DMS153 treated with DMSO at 0.1 percent for 48 hours (cell line): ENCODE data around the gene CACNA1D.

ENCODE experiments used
- DNase-seq: peaks from one replicate; lab custom pipeline; 2025; ENCODE audit not compliant: unreplicated experiment; lab: John Stamatoyannopoulos, UW

CACNA1D gene

DNA sequence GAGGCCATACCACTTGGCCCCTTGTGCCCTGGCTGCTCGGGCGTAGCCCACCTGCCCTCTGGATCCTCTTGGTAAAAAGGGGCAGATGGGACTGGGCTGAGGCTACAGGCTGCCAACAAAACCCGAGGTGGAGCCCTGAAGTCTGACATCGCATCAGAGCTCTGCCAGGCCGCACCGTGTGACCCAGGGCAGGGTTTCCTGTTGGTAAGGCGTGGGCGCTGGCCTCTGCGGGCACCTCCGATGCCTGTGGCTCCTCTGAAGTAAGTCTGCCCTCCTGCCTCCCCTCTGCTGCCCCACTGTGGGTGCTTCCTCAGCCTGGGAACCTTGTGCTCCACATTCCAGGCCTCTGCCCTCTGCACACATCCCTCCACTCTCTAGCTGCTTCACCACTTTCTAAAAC, 342.9 kb downstream of the CACNA1D start:
- no peak for DNase-seq

DNA sequence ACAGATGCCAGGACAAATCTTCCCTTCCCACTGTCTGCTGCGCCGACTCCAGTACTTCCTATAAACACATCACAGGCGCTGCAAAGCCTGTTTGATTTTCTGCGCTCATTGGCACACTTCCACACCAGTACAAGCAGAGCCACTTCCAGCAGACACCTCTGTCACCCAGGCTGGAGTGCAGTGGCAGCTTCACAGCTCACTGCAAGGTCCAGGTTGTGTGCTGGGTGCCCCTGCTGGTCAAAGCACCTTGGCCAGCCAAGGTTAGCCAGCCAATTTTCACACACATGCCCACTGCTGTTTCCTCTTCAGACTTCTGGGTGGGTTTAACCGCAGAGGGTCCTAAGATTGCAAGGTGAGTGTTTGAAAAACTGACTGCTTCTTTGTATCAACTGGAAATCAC, 346.9 kb downstream of the CACNA1D start:
- no peak for DNase-seq

DNA sequence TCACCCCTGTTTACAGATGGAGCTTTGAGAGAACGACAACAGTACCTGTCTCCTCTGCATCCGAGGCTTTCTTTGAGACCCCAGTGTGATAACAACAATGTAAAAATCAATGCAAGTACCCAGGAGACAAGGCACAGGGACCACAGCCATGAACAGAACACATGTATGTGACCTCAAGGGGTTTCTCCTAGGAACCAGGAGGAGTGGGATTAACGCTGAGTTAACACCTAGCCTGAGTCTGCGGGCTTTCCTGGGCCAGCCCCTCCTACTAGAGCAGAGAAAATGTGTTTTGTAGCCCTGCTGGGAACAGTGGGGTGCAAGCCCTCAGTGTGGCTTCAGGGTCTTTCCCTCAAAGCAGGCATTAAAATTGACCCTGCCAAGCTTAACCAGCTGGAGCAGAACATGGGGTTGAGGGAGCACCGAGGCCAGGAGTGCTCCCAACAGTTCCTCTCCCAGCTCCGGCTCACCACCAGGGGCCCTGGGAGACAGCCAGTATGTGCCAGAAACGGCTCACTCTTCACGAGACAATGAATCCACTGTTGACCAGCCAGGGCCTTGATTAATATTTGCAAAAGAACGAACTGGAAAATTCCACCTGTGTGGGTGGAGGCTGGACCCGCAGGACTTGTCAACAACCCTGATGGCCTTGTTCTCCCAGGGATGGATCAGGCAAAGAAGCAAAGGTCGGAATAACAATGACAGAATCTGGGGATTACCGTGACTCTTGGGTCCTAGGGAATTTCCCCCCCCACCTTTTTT, 348.2 kb downstream of the CACNA1D start:
- DNase-seq = peak; percentile 8

DNA sequence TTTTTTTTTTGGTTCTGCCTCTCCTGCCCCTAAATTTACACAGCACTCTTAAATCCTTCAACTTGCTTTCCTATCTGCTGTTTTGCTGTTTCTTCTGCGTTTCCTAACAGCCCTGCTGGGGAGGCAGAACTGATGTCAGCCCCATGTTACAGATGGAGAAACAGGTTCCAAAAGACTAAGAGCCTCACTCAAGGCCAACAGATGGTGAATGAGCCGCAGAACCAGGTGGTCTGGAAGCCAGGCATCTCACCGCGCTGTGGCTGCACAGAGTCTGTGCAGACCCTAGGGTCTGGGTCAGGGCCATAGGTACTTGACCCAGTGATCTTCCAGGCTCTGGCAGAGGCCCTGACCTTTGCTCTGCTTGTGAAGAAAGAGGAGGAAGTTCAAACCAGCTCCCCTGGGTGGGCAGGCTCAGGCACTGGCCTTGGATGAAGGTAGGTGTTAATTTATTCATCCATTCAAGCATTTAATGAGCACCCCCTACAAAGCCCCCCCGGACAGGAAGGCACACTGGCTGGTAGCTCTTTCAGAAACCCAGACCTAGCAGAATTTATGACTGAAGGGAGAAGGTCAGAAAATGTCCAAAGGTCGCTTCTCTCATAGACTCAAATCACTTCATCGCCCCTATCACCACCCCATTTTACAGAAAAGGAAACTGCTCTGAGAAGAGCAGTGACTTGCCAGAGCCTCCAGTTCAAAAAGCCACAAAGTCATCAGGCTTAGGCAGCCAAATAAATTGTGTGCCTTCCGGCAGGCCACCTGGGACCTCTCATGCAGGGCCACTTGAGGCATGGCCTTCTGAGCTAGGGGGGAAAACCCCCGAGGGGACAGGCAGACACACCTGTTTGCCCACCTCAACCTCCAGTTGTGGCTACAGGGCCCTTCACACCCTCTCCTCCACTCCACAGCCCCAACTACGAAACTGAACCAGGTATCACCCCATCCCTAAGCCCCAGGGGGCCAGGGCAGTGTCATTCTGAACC, 349.1 kb downstream of the CACNA1D start:
- no peak for DNase-seq

DNA sequence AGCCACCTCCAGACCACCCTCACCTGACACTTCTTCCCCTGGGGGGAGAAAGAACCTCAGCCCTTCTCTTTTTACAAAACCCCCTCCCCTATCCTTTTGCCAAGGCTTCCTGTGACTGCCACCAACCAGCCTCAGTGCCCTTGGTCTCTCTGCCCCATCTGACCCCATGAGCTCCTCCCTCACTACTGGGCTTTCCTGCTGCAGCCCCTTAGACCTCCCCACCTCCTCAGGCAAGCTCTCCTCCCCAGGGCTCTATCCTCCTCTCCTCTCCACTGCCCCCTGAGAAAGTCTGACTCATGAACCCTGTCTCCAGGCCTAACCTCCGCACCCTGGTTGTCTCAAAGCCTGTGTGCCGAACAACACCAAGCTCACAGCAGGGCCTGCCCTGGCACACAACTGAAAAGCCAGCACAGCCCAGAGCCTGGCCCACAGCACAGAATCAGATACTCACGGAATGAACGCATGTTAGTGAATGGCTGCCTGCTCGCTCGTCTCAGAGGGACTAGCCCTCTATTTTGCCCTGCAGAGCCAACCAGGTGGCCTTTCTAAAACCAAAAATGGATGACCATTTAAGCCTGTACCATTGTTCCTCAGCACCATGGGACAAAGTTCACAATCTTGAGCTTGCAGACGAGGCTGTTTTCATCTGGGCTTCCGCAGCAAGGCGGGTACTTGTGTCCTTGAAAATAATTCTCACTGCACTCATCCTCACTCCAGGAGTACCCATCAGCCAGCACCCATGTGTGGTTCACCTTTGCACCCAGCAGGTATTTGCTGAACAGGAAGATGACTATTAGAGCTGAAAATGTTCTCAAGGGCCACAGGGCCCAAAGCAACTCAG, 350.1 kb downstream of the CACNA1D start:
- DNase-seq = no peak

DNA sequence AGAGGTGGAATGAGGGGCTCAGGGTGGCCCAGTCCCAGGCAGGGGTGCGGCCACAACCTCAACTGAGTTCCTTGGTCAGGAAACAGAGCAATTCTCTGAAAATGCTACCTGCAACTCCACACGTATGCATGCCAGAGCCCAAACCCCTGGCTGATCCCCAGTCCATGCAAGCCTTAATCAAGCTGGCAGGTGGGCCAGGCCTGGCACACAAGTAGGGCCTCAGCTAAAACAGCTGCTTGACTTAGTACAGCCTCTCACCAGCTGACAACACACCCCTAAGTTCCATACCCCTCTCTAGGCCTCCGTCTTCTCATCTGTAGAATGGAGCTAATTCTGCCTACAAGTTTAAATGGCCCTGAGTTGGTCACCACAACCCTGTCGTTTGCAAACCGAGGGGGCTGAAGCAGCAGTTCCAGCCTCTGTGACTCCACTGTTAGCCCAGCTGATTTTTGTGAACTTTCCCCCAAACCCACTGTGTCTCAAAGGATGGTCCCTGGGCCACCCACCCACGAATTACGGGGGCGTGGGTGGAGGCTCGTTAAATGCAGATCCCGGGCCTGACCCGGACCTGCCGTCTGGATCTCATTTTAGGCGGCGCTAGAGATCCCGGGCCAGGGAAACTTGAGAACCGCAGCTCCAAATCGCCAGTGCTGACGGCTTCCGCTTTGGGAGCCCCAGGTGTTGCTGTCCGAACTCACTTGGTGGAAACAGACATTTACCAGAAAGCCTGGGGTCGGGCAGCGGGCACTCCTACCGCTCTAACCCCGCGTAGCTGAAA, 350.9 kb downstream of the CACNA1D start:
- no peak for DNase-seq

DNA sequence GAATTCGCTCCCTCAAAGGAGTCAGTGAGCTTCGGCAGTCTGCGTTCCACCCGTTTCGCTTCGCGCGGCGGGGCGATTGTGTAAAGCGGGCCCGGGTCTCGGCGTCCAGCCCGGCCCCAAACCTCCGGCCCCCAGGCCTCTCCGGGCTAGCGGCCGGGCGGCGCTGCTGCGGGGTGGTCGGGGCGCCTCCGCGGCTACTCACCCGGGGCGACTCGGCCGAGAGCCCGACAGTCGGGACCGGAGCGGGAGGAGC, 351.4 kb downstream of the CACNA1D start:
- DNase-seq = no peak

DNA sequence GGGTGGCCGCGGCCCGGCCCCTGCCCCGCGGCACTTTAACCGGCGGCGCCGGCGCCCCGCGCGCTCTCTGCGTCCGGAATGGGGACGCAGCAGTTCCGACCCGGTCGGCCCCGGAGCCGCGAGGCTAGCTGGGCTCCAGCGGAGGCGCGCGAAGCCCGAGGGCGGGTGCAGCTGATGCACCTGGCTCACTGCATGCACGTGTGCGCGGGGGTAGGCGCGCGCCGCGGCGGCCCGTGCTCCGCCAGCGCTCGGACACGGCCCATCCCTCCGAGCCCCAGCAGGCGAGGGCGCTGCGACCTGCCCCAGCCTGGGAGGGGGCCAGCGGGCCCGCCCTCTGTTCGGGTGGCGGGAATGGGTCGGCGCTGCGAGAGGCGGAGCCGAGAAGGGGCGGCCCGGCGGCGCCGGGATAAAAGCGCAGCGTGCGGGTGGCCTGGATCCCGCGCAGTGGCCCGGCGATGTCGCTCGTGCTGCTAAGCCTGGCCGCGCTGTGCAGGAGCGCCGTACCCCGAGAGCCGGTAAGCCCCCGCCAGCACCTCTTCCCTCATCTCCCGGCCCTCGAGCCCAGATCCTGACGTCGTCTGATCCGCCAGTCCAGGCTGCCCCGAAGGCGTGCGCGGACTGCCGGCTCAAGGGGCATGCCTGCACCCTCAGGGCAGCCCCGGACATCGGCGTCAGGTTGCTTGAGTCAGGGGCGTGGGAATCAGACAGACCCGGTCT, 351.9 kb downstream of the CACNA1D start, which contains the start of the genes CHDH and IL17RB:
TSS of gene CHDH (minus strand) at position 286 of the 717 bp plus-strand sequence. CDS start 22,411 bp downstream, outside the sequence.
TSS of gene IL17RB (plus strand) at position 435 of the 717 bp plus-strand sequence. CDS start at position 456, 21 bp downstream.
- DNase-seq = no peak

DNA sequence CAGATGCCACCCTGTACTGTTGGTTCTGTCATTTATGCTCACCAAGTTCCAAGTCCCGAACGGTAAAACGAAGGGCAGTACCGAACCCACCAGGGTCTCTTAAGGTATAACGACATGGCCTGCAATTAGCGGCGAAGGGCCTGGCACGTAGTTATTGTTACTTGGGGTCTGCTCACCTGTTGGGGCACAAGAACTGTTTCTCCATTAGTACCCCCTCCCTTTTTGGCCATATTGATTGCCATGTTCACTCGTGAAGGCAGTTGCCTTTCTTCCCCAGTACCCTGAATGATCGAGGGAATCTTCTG, 352.4 kb downstream of the CACNA1D start:
- DNase-seq = no peak

DNA sequence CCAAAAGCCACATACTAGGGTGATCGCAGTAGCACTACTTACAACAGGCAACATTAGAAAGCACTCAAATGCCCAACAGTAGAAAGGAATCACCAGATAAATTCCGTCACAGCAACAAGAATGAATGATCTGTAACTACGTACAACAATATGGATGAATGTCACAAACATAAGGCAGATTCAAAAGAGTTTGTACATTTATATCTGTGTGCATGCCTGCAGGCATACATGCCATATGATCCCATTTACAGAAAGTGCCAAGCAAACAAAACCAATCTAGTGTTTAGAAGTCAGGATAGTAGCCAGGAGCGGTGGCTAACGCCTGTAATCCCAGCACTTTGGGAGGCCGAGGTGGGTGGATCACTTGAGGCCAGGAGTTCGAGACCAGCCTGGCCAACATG, 355.5 kb downstream of the CACNA1D start:
- DNase-seq = no peak

DNA sequence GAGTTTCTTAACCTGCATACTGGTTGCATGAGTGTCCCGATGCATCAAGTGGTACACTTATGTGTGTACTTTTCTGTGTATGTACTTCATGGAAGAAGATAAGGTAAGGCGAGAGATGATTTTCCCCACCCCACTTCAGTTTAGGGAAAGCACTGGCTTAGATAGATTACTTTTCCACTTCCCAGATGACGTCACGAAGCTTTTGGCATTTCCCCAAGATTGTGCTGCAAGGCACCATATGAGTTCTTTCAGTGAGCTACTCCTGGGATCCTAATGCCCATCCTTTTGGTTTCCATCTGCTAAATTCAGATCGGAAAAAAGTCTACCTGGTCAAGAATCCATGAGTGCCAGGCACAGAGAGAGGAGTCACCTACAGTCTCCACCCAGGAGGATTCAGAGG, 356.5 kb downstream of the CACNA1D start:
- no peak for DNase-seq

DNA sequence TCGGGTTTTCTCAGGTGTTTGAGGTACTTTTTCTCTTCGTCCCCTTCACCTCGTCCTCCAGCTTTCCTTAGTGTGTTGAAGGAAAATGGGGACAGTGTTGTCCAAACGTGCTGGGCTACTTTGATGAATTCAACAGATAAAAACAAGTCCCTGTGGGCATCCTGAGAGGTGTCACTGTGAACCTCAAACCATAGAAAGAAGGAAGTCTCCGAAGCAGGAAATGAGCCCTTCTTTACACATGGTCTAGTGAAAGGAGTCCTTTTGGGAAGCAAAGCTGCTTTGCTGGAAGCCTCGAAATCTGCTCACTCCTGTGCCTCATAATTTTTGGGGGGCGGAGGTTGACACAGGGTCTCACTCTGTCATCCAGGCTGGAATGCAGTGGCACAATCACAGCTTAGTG, 362.6 kb downstream of the CACNA1D start:
- no peak for DNase-seq

DNA sequence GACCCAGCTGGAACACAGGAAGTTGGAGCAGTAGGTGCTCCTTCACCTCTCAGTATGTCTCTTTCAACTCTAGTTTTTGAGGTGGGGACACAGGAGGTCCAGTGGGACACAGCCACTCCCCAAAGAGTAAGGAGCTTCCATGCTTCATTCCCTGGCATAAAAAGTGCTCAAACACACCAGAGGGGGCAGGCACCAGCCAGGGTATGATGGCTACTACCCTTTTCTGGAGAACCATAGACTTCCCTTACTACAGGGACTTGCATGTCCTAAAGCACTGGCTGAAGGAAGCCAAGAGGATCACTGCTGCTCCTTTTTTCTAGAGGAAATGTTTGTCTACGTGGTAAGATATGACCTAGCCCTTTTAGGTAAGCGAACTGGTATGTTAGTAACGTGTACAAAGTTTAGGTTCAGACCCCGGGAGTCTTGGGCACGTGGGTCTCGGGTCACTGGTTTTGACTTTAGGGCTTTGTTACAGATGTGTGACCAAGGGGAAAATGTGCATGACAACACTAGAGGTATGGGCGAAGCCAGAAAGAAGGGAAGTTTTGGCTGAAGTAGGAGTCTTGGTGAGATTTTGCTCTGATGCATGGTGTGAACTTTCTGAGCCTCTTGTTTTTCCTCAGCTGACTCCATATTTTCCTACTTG, 363.8 kb downstream of the CACNA1D start:
- DNase-seq = no peak

DNA sequence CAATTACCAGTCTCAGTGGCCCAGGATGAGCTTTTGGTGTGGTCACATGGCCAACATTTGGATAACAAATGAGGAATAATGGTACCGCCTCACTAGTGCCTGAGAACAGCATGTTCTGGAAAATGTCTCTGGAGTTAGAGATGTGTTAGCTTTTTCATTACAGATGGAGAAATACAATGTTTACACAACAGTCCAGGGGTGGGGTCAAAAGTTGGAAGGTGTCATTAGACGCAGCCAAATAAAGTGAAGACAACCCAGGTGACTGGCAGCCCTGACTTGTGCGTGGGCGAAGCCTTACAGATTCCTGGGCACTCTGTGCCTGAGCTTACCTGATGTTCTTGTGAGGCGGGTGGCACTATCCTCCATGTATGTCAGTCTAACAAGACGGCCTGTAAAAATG, 364.8 kb downstream of the CACNA1D start:
- DNase-seq = no peak

DNA sequence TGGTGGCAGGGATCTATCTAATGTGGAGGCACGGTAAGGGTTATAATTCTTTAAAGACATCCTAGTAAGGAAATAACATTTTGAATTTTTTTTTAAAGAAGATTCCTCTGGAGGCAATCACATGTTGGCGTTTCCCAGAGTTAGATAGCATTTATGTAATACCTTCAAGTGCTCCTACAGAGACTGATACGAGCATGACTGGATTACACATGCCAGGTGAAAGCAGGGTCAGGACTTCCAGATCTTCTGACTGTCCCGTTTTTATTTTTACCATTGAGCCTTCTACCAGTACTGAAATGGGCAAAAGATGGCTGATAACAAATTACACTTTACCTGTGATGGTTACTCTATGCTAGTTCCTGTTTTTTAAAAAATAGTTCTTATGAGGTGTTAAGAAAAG, 365.8 kb downstream of the CACNA1D start:
- DNase-seq = no peak

DNA sequence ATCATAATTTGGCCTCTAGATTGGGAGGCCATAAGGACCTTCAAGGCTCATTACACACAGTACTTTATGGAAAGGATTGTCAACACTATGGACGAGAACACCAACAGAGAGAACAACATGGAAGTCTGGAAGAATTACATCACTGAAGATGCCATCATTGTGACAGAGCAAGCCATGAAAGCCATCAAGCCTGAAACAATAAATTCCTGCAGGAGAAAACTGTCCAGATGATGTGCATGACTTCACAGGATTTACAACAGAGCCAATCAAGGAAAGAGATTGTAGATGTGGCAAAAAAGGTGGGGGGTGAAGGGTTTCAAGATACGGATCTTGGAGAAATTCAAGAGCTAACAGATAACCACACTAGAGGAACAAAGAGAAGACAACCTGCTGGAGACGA, 367.8 kb downstream of the CACNA1D start:
- DNase-seq = no peak

DNA sequence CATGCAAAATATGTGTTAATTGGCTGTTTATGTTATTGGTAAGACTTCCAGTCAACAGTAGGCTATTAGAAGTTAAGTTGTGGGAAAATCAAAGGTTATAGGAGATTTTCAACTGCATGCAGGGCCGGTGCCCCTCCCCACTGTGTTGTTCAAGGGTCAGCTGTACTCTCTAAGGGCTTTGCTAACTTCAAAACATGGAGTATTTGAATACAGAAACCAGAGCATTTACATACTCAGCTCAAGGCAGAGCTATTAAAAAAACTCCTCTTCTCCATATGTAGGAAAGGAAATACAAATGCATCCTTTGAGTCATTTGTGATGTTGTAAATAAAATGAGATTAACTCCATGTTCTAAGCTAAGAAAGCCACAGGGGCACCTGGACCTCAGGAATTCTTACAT, 368.7 kb downstream of the CACNA1D start:
- no peak for DNase-seq
